ENCODE data around the gene CCDC191. TPM values are rescaled to one million over a fixed set of nuclear protein-coding genes. Genes with fewer than 3 reads are reported as not detected.

Gene CCDC191
- total and polyA plus RNA-seq, 9 of the 15 experiments (the other 6 are each of a cell fraction or from before 2014, with no cell fraction given), result 0.10 to 0.55 (median 0.22) TPM

GRCh38 chr3:114103858-114104257 is 47.5 kb upstream of the CCDC191 start:
- 0% methylated on average over 3 of the region's 4 CpGs for WGBS (ENCODE audit: insufficient coverage, low coverage, missing lambda C conversion rate)
- H3K4me3 ChIP-seq, result no peak overlapping the region
- H2AFZ ChIP-seq (ENCODE audit: low read depth, low read length), result no peak overlapping the region
- DNase-seq (ENCODE audit: extremely low read depth in 1 of 4, low spot score in 3 of 4) (no peak), ATAC-seq (no peak), FAIRE-seq (no peak)
- H3K36me3 ChIP-seq (ENCODE audit: control insufficient read depth, insufficient read depth, low read length), result no peaks in the 10 kb centered on the region
- in situ Hi-C loops (cut with MboI), result no loop called here
- H3K79me2 ChIP-seq (ENCODE audit: control insufficient read depth, insufficient read depth, low read length), result no peaks in the 10 kb centered on the region
- H4K20me1 ChIP-seq (replicated peaks; ENCODE audit: control insufficient read depth, insufficient read depth, low read length), result no peaks in the 10 kb centered on the region
- H3K4me1 ChIP-seq (replicated peaks in 1 of 2; ENCODE audit: control insufficient read depth in 2 of 2, insufficient read depth in 2 of 2, low read length in 2 of 2), result no peaks in the 10 kb centered on the region
- ChIA-PET CTCF (ENCODE audit: low intra/inter-chr PET ratio) (no interaction called here), POLR2A (no interaction called here)
- H3K9me3 ChIP-seq (replicated peaks; ENCODE audit: control insufficient read depth, insufficient read depth, low read depth, low read length), result no peaks in the 10 kb centered on the region
- no peaks in the 10 kb centered on the region for H3K9me1 ChIP-seq (ENCODE audit: control insufficient read depth, insufficient read depth, low read length)
- TF ChIP-seq ZNF384 (IDR thresholded peaks at IDR 0.05; ENCODE audit: low read depth, low read length), result 0 out of 2 replicates have a peak, but pooled peaks have one; percentile 42
- TF ChIP-seq, protein P1, sequence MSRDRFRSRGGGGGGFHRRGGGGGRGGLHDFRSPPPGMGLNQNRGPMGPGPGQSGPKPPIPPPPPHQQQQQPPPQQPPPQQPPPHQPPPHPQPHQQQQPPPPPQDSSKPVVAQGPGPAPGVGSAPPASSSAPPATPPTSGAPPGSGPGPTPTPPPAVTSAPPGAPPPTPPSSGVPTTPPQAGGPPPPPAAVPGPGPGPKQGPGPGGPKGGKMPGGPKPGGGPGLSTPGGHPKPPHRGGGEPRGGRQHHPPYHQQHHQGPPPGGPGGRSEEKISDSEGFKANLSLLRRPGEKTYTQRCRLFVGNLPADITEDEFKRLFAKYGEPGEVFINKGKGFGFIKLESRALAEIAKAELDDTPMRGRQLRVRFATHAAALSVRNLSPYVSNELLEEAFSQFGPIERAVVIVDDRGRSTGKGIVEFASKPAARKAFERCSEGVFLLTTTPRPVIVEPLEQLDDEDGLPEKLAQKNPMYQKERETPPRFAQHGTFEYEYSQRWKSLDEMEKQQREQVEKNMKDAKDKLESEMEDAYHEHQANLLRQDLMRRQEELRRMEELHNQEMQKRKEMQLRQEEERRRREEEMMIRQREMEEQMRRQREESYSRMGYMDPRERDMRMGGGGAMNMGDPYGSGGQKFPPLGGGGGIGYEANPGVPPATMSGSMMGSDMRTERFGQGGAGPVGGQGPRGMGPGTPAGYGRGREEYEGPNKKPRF (IDR thresholded peaks at IDR 0.05; ENCODE audit: low read depth, low read length), result no peak
- TF ChIP-seq, protein P2, sequence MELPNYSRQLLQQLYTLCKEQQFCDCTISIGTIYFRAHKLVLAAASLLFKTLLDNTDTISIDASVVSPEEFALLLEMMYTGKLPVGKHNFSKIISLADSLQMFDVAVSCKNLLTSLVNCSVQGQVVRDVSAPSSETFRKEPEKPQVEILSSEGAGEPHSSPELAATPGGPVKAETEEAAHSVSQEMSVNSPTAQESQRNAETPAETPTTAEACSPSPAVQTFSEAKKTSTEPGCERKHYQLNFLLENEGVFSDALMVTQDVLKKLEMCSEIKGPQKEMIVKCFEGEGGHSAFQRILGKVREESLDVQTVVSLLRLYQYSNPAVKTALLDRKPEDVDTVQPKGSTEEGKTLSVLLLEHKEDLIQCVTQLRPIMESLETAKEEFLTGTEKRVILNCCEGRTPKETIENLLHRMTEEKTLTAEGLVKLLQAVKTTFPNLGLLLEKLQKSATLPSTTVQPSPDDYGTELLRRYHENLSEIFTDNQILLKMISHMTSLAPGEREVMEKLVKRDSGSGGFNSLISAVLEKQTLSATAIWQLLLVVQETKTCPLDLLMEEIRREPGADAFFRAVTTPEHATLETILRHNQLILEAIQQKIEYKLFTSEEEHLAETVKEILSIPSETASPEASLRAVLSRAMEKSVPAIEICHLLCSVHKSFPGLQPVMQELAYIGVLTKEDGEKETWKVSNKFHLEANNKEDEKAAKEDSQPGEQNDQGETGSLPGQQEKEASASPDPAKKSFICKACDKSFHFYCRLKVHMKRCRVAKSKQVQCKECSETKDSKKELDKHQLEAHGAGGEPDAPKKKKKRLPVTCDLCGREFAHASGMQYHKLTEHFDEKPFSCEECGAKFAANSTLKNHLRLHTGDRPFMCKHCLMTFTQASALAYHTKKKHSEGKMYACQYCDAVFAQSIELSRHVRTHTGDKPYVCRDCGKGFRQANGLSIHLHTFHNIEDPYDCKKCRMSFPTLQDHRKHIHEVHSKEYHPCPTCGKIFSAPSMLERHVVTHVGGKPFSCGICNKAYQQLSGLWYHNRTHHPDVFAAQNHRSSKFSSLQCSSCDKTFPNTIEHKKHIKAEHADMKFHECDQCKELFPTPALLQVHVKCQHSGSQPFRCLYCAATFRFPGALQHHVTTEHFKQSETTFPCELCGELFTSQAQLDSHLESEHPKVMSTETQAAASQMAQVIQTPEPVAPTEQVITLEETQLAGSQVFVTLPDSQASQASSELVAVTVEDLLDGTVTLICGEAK (IDR thresholded peaks at IDR 0.05), result peak; percentile 65
- TF ChIP-seq, protein P2 (CRISPR knock-in tag; IDR thresholded peaks at IDR 0.05), result no peak
- no TSS peak for BruUV-seq (replicated peaks)
- no peak overlapping the region for H3K9ac ChIP-seq (ENCODE audit: insufficient read depth in 1 of 2, low read depth in 2 of 2, low read length in 2 of 2)
- H3K27me3 ChIP-seq (ENCODE audit: control insufficient read depth in 2 of 2, insufficient read depth in 2 of 2, low read length in 2 of 2), result no peaks in the 10 kb centered on the region; a peak in 1 of 5 replicates
- H3K4me2 ChIP-seq (ENCODE audit: insufficient read depth, low read length), result no peak overlapping the region
- intact Hi-C loops (cut with micrococcal nuclease), result no loop called here
- H3K27ac ChIP-seq (ENCODE audit: extremely low read depth, low read depth, low read length), result no peak overlapping the region

Measured in K562 (cell line).